HG03039 (cell line): ENCODE results near the gene MRPL28.
"Not testable (repeated sequence)": the region's sequence is repeated elsewhere in the genome, so short reads cannot be mapped to it uniquely, and the experiment has no call there.

Experiments
- ATAC-seq: cut with Tn5 transposase; IDR thresholded peaks from one replicate; pipeline ENCODE4 v1.9.1; 2021; ENCODE audit warnings: mild to moderate bottlenecking, moderate library complexity; ENCODE audit not compliant: unreplicated experiment

MRPL28 gene

DNA sequence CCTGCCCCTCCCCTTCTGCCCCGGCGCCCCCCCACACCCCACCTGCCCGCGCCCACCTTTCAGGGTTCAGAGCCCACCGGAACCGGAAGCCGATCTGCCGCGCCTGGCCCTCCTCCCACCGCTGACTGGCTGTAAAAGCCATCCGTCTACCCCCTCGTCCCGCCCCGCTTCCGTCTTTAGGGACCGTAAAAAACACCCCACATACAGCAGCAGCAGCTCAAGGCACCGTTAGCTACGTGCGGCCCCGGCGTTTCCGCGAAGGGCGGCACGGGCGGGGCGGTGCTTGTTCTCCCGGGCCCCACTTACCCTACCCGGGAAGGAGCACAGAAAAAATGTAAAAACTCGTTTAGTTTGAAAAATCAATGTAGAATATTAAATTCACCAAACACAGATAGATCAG lies at the start of gene MRPL28:
MRPL28 (minus strand) TSS at position 96 of the 400 bp plus-strand sequence. CDS start 320 bp downstream, outside the sequence.
- ATAC-seq: peak; percentile 57

DNA sequence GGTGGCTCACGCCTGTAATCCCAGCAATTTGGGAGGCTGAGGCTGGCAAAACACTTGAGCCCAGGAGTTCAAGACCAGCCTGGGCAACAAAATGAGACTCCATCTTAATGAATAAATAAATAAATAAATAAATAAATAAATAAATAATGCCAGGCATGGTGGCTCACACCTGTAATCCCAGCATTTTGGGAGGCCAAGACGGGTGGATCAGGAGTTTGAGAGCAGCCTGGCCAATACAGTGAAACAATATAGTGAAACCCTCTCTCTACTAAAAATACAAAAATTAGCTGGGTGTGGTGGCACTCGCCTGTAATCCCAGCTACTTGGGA lies 44.8 kb upstream of the MRPL28 start:
- not testable (repeated sequence) for ATAC-seq

DNA sequence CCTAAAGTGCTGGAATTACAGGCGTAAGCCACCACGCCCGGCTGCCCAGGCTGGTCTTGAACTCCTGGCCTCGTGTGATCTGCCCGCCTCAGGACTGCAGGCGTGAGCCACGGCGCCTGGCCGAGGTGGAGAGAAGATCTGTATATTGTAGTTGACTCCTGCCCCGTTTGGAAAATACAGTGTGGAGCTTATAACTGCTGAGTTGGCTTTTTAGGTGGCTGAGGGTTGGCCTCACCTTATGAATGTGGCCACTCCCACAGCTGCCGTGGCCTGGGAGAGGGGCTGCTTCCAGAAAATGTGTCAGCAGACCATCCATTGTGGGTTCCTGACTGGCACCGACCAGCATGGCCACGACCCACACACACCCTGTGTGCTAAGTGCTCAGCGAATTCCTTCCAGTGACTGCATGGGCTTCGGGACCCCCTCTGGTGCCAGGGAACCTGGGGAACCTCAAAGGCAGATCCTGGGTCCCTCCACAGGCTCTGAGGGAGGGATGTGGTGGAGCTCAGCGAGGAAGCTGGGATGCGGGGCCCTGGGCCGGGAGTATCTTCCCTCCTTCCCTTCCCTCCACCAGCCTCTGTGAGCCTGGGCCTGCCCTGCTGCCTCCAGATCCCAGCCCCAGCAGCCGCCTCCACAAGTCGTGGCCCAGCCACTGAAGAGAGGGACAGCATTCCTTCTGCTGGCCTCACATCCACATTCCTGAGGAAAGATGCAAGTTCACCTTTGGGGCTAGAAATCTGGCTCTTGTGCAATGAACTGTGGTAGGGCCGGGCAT lies 44.2 kb upstream of the MRPL28 start:
- ATAC-seq: no peak

DNA sequence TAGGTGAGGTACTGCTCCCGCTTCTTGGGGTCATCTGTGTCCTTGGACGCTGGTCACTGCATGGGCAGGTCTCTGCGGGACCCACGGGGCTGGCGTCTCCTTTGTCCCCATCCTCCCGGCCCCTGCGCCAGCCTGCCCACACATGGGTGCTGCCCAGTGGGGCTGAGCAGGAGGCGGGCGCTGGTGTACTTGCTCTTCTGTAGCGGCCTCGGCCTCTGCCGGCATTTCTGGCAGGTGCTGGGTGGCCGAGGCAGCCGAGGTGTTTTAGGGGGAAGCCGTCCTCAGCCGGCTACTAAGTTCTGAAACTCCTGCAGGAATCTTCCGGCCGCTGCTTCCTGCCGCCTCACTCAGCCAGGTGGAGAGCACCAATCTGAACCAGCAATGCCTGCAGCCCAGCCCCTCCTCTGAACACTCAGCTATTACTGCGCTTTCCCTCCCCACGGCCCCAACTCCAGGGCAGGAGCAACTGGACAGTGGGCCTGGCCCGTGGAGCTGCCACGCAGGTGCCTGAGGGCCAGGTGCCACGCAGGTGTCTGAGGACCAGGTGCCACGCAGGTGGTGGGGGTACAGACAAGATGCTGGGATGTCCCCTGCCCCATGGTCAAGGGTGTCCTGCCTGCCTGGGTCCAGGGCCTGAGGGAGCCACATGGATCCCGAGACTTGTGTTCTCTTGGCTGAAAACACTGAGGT lies 41.4 kb upstream of the MRPL28 start:
- ATAC-seq: no peak

DNA sequence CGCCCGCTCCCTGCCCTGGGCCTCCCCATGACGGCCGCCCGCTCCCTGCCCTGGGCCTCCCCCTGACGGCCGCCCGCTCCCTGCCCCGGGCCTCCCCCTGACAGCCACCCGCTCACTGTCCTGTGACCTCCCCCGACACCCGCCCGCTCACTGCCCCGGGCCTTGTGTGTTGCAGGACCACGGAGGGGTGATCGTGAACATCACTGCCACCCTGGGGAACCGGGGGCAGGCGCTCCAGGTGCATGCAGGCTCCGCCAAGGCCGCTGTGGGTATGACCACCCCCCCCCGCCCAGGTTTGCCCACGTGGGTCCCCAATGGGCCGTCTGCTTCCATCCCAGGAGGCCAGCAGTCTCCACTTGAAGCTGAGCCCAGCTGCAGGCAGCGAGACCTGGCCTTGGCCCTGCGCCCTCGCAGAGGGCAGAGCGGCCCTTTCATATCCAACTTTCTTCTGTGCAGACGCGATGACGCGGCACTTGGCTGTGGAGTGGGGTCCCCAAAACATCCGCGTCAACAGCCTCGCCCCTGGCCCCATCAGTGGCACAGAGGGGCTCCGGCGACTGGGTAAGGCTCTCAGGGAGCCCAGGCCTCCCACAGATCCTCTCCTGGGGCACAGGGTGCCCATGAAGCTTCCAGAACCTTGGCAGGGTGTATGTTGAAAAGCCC lies 40.3 kb upstream of the MRPL28 start:
- no peak for ATAC-seq

DNA sequence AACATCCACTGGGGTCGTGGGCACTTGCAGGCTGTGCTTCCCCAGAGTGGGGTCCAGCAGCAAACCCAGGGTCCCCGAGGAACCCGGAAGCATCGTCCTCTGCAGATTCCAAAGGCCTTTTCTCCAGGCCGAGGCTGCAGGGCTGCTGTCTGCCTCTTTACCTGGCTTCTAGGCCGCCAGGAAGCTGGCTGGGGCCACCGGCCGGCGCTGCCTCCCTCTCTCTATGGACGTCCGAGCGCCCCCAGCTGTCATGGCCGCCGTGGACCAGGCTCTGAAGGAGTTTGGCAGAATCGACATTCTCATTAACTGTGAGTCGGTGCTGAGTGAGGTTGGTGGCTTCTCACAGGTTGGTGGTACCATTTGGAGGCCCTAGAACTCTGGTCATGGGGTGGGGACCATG lies 36.9 kb upstream of the MRPL28 start:
- no peak for ATAC-seq

DNA sequence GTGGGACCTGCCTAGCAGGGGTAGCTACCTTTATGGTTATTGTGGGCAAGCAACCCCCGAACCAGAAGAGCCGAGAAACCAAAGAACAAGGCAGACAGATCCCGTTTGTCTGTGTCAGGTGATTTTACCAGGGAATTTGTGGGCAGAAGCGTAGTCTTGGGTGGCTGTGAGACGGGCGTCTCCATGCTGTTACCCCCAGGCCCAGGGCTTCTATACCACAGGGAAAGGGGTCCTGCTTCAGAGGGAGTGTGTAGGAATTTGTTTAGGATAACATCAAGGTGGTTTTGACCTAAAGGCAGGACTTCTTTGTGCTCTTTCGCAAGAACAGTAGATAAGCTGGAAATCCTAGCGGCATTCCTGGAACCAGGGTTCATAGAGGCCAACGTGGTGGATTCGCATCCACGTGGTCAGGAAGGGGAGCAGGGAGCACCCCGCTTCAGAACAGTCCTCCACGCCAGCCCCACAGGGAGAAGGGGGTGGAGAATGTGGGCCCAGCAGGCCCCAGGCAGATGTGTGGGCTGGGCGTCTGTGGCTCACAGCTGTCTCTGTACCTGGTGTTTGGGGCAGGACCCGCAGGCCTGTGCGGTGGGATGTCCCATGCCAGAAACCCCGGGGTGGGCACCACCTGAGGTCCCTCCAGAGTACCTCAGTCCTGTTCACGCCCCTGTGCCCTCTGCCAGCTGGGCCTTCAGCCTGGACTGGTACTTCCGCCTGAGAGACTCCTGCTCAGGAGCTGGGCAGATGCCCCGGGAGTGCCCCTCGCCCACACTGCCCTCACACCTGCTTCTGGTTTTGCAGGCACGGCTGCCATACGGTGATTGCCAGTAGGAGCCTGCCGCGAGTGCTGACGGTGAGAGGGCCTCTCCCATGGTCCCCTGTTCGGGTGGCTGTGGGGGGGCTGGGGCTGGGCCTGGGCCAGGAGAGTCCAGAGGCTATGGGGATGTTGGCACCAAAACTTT lies 35.5 kb upstream of the MRPL28 start:
- ATAC-seq: no peak

DNA sequence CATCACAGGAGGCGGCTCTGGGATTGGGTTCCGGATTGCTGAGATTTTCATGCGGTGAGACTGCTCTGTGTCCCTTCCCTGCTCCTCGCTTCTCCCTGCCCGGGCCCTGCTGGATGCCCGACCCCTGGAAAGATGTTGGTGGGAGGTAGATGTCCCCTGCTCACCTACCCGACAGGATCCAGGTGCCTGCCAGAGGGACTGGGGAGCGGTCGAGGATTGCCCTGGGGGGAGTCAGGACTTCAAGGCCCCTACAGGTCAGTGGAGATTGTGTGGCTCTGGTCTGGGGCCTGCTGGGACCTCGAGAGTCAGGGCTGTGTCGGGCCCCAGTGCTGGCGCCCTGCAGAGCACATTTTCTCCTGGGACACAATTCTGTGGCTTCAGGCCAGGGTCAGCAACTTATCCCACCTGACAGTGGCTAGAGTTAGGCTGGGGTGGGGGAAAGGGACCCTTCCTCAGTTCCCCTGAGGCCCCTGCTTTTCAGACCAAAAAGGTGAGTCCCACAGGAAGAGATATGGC lies 34.7 kb upstream of the MRPL28 start:
- no peak for ATAC-seq

DNA sequence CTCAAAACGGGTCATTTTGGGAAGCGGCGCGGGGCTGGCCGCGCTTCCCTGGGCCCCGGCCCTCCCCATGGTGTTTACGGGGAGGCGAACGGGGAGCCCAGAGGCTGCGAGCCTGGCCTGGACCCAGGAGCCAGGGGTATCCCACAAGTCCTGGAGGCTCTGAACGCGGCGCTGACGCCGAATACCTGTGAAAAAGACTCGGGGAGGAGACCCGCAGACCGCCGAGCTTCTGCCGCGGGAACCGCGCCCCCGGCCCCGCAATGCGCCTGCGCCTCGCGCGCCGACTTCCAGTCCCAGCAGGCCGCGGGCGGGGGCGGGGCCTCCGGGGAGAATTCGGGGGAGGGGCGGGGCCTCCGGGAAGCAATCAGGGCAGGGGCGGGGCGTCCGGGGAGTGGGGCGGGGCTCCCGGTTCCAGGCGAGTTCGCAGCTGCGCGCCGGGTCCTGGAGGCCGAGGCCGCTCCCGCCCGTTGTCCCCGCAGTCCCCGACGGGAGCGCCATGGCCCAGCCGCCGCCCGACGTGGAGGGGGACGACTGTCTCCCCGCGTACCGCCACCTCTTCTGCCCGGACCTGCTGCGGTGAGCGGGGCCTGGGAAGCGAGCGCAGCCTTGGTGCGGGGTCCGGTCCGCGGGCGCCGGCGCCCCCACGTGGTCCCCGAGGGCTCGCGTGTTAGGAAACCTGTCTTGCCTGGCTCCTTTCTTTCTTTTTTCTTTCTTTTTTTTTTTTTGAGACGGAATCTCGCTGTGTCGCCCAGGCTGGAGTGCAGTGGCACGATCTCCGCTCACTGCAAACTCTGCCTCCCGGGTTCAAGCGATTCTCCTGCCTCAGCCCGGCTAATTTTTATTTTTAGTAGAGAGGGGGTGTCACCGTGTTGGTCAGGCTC lies 31.4 kb upstream of the MRPL28 start, which contains the start of gene DECR2:
DECR2 (plus strand) TSS at position 418 of the 881 bp plus-strand sequence; CDS start at position 497, 79 bp downstream.
- ATAC-seq: peak; percentile 57

DNA sequence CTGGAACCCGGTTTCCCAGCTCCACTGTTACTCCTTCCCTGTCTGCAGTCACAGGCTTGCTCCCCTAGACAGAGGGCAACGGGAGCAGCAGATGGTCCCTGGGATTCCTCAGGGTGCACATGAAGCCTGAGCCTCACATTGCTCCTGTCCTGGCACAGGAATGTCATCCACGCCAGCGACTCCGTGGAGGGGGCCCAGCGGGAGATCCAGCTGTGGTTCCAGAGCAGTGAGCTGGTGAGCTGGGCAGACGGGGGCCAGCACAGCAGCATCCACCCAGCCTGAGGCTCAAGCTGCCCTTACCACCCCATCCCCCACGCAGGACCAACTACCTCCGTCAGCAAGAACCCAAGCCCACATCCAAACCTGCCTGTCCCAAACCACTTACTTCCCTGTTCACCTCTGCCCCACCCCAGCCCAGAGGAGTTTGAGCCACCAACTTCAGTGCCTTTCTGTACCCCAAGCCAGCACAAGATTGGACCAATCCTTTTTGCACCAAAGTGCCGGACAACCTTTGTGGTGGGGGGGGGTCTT lies 29.8 kb upstream of the MRPL28 start:
- no peak for ATAC-seq

DNA sequence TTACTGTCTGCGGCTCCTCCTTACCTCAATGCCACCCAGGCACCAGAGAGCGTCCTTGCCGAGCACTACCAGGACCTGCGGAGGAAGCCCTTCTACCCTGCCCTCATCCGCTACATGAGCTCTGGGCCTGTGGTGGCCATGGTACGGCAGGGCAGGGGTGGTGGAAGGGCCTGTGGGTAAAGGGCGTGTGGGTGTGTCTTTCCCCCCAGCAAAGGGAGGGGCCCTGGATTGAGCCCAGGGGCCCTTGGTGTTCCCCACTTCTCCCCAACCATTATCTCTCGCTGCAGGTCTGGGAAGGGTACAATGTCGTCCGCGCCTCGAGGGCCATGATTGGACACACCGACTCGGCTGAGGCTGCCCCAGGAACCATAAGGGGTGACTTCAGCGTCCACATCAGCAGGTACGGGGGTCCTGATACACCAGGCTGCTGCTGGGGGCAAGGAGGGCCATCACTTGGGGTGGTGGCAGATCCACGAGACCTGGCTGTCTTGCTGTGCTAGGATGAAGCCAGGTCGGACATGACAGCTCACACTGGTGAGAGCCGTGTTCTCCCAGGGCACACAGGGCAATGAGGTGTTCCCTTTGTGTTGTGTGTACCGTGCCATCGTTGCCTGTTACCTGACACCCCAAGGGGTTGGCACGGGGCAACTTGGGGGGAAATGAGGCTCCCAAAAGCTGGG lies 29.1 kb upstream of the MRPL28 start:
- no peak for ATAC-seq

DNA sequence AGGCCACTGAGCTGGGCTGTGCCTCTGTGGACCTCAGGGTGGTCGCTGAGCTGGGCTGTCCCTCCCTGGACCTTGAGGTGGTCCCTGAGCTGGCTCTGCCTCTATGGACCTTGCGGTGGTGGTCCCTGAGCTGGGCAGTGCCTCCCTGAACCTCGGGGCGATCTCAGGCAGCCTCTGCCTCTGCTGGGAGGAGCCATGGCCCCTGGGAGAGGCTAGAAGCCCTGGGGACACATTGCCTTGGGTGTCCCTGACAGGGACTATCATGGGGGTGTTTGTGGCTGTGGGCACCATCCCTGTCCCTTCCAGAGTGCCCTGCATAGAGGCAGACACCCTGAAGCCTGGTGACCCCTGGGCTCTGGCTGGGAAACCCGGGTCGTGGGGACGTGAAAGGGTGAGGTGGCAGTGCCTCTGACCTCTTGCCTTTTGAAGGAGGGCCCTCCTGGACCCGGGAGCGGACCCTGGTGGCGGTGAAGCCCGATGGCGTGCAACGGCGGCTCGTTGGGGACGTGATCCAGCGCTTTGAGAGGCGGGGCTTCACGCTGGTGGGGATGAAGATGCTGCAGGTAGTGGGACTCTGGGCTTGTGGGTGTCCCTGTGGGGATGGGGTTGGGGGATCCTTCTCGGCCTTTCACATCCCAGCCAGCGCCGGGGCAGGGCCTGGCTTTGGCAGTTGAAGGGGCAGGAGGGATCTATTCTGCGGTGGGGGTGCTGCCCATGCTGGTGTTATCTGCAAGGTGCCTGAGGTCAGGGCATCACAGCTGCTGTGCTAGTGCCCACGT lies 28.4 kb upstream of the MRPL28 start:
- no peak for ATAC-seq

DNA sequence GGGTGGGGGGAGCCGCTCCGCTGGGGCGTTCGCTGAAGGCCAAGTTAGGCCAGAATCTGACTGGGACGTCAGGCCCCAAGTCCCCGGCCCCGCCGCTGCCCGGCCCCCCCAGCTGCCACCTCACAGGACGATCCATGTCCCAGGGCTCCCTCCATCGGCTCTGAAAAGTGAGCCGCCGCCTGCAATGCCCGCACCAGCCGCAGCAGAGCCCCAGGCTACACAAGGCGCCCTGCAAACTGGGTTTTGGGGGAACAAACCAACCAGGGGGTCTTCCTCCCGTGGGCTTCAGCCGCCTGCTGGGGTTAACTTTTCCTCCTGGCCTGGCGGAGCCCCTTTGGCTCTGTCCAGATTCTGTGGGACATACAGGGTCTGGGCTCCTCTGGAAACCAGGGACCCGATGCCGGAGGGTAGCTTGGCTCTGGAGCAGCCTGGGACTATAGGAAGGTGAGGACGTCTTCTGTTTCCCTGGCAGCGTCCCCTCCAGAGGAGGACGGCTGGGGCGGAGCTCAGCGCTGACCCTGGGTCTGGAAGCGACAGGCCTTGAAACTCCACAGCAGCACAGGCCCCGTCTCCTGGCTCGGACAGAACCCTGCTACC lies 27.5 kb upstream of the MRPL28 start:
- ATAC-seq: no peak

DNA sequence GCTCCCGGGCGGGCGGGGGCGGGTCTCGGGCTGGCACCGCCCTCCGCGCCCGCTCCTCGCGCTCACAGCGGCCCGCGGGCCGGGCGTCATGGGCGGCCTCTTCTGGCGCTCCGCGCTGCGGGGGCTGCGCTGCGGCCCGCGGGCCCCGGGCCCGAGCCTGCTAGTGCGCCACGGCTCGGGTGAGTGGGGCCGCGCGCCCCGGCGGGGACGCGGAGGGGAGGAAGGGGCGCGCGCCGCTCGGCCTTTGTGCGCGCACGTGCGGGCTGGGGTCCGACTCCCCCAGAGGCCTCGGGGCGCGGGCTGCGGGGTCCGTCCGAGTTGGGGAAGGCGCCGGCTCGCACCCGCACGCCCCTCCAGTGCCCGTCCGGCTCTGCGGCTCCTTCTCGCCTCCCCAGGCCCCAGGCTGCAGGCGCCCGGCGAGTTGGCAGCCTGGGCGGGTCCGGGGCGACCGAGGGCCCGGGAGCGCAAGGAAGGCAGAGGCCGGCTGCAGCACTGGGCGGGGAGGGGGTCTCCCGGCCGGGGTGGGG lies 26.9 kb upstream of the MRPL28 start, which contains the start of gene NME4:
NME4 (plus strand) TSS at position 65 of the 527 bp plus-strand sequence; CDS start at position 89, 24 bp downstream.
- ATAC-seq: no peak

DNA sequence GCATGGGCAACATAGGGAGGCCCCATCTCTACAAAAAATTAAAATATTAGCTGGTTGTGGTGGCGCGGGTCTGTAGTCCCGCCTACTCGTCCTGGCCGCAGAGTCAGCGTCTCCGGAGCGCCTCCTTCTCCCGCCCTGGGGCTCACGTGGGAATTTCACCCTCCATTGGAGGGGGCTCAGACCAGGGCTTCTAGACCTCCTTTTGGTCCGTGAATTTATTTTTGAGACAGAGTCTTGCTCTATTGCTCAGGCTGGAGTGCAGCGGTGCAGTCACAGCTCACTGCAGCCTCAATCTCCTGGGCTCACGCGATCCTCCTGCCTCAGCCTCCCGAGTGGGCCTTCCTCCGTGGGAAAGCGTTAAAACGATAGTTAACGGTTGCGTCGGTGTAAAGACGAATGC lies 26.3 kb upstream of the MRPL28 start:
- no peak for ATAC-seq

DNA sequence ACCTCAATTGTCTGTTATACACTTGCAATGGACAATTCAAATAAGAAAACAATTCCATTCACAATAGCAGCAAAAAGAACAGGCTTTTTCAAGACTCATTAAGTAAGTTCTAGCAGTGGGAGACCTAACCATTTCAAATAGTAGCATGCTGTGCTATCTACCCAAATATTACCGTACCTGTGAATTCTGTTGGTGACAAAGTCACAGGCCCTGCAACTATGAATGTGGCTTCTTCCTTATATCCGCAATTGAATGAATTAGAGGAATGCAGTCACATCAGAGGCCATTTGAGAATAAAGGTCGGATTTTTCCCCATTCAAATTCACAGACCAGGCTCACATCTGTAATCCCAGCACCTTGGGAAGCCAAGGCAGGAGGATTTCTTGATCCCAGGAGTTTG lies 25.9 kb upstream of the MRPL28 start:
- no peak for ATAC-seq

DNA sequence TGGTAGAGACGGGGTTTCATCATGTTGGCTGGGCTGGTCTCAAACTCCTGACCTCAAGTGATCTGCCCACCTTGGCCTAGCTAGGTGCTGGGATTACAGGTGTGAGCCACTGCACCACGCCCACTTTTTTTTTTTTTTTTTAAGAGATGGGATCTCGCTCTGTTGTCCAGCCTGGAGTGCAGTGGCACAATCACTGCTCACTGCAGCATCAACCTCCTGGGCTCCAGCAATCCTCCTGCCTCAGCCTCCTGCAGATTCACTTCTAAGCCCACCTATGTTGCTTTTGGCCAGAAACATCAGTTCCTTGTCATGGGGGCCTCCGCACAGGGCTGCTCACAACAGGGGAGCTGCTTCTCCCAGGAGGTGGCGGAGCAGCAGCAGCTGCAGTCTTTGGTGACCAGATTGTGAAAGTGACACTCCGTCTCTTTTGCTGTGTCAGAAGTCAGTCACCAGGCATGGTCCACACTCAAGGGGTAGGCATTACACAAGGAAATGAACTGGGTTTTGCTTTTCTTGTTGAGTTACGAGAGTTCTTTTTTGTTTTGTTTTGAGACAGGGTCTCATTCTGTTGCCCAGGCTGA lies 22.2 kb upstream of the MRPL28 start:
- no peak for ATAC-seq
